H9 (cell line): ENCODE data around the gene TMEM79. TPM values are rescaled to one million over a fixed set of nuclear protein-coding genes. Genes with fewer than 3 reads are reported as not detected.

Source experiments
- DNase-seq: peaks from one replicate; pipeline ENCODE4 v3.0.0-alpha.2; 2017
- H2AFZ ChIP-seq: one replicate; pipeline ENCODE4 v1.6.1; 2013; ENCODE audit warnings: mild to moderate bottlenecking, low read length, control low read depth, moderate library complexity
- H2AK5ac ChIP-seq: 2 replicates; pipeline ENCODE4 v1.6.1; 2013; ENCODE audit warnings: low read length, control low read depth, mixed read lengths; ENCODE audit not compliant: insufficient read length
- H2BK120ac ChIP-seq: one replicate; pipeline ENCODE4 v1.6.1; 2013; ENCODE audit warnings: low read depth, mild to moderate bottlenecking, low read length, control low read depth, inconsistent platforms; ENCODE audit not compliant: poor library complexity, severe bottlenecking
- H2BK12ac ChIP-seq: 2 replicates; pipeline ENCODE4 v1.6.1; 2013; ENCODE audit warnings: low read length, control low read depth, mixed read lengths, low read depth; ENCODE audit not compliant: insufficient read length
- H2BK15ac ChIP-seq: 2 replicates; pipeline ENCODE4 v1.6.1; 2013; ENCODE audit warnings: low read depth, low read length, control low read depth
- H2BK20ac ChIP-seq: one replicate; pipeline ENCODE4 v1.6.1; 2013; ENCODE audit warnings: low read depth, mild to moderate bottlenecking, low read length, control low read depth, inconsistent platforms; ENCODE audit not compliant: poor library complexity, severe bottlenecking
- H2BK5ac ChIP-seq: 2 replicates; pipeline ENCODE4 v1.6.1; 2013; ENCODE audit warnings: low read length, control low read depth, mixed read lengths; ENCODE audit not compliant: insufficient read length
- H3K14ac ChIP-seq: 2 replicates; pipeline ENCODE4 v1.6.1; 2013; ENCODE audit warnings: low read length, control low read depth; ENCODE audit not compliant: insufficient read depth
- H3K18ac ChIP-seq: 2 replicates; pipeline ENCODE4 v1.6.1; 2013; ENCODE audit warnings: low read depth, mild to moderate bottlenecking, mixed read lengths, low read length, control low read depth; ENCODE audit not compliant: insufficient read length
- H3K23ac ChIP-seq: 2 replicates; pipeline ENCODE4 v1.6.1; 2013; ENCODE audit warnings: low read length, control low read depth, mixed read lengths, low read depth; ENCODE audit not compliant: insufficient read length
- H3K23me2 ChIP-seq: 2 replicates; pipeline ENCODE4 v1.6.1; 2013; ENCODE audit warnings: low read depth, mild to moderate bottlenecking, mixed read lengths, low read length, control low read depth; ENCODE audit not compliant: insufficient read length, poor library complexity, severe bottlenecking
- H3K27ac ChIP-seq: 2 replicates; pipeline ENCODE4 v1.5.1; 2013; ENCODE audit warnings: low read length, control low read depth, mixed read lengths, low read depth; ENCODE audit not compliant: insufficient read length
- H3K27me3 ChIP-seq: 2 replicates; pipeline ENCODE4 v1.6.1; 2013; ENCODE audit warnings: low read length, control low read depth, inconsistent platforms; ENCODE audit not compliant: insufficient read depth
- H3K4ac ChIP-seq: 2 replicates; pipeline ENCODE4 v1.6.1; 2013; ENCODE audit warnings: low read depth, mild to moderate bottlenecking, control low read depth, inconsistent platforms, low read length, moderate library complexity
- H3K4me1 ChIP-seq: 2 replicates; pipeline ENCODE4 v1.6.1; 2013; ENCODE audit warnings: low read length, control low read depth, inconsistent platforms; ENCODE audit not compliant: insufficient read depth
- H3K4me2 ChIP-seq: 2 replicates; pipeline ENCODE4 v1.6.1; 2013; ENCODE audit warnings: low read length, control low read depth, mixed read lengths; ENCODE audit not compliant: insufficient read length, insufficient read depth
- H3K56ac ChIP-seq: 2 replicates; pipeline ENCODE4 v1.6.1; 2013; ENCODE audit warnings: low read depth, mild to moderate bottlenecking, mixed read lengths, low read length, control low read depth; ENCODE audit not compliant: insufficient read length
- H3K79me1 ChIP-seq: 2 replicates; pipeline ENCODE4 v1.6.1; 2013; ENCODE audit warnings: low read depth, mild to moderate bottlenecking, moderate library complexity, low read length, control low read depth, inconsistent platforms; ENCODE audit not compliant: insufficient read depth, poor library complexity, severe bottlenecking
- H3K79me2 ChIP-seq: 2 replicates; pipeline ENCODE4 v1.6.1; 2013; ENCODE audit warnings: low read length, control low read depth, inconsistent platforms; ENCODE audit not compliant: insufficient read depth
- H3K9ac ChIP-seq: 2 replicates; pipeline ENCODE4 v1.6.1; 2013; ENCODE audit warnings: low read length, control low read depth, mixed read lengths; ENCODE audit not compliant: insufficient read length; ENCODE audit errors: extremely low read depth
- H3K9me3 ChIP-seq: one replicate; pipeline ENCODE4 v1.6.1; 2013; ENCODE audit warnings: low read depth, low read length, inconsistent platforms; ENCODE audit not compliant: control insufficient read depth
- H3T11ph ChIP-seq: one replicate; pipeline ENCODE4 v1.6.1; 2013; ENCODE audit warnings: mild to moderate bottlenecking, low read length, control low read depth, inconsistent platforms
- H4K20me1 ChIP-seq: one replicate; pipeline ENCODE4 v1.6.1; 2013; ENCODE audit not compliant: control insufficient read depth, insufficient read length, insufficient read depth
- H4K5ac ChIP-seq: 2 replicates; pipeline ENCODE4 v1.6.1; 2013; ENCODE audit warnings: low read depth, mild to moderate bottlenecking, mixed read lengths, low read length, control low read depth; ENCODE audit not compliant: insufficient read length
- H4K8ac ChIP-seq: replicated peaks from 2 replicates; pipeline ENCODE4 v1.6.1; 2013; ENCODE audit warnings: low read length, control low read depth, mixed read lengths, low read depth; ENCODE audit not compliant: insufficient read length
- H4K91ac ChIP-seq: 2 replicates; pipeline ENCODE4 v1.6.1; 2013; ENCODE audit warnings: low read depth, mild to moderate bottlenecking, moderate library complexity, mixed read lengths, low read length, control low read depth; ENCODE audit not compliant: insufficient read length
- H3K27ac Mint-ChIP-seq, 3 experiments: 2 replicates in 2 of 3; 3 replicates in 1 of 3; pipeline ENCODE4 v1.8.0; 2020 to 2021; ENCODE audit warnings: mixed read lengths in 3 of 3, mild to moderate bottlenecking in 1 of 3, moderate library complexity in 1 of 3
- H3K27me3 Mint-ChIP-seq: 2 replicates; pipeline ENCODE4 v1.8.0; 2021; ENCODE audit warnings: low read depth, mild to moderate bottlenecking, moderate library complexity, mixed read lengths
- H3K36me3 Mint-ChIP-seq, 3 experiments: 2 replicates in 2 of 3; 3 replicates in 1 of 3; pipeline ENCODE4 v1.8.0; 2020 to 2021; ENCODE audit warnings: low read depth in 3 of 3, mixed read lengths in 3 of 3; ENCODE audit not compliant: insufficient read depth in 1 of 3
- H3K4me1 Mint-ChIP-seq, 2 experiments: 2 replicates each; pipeline ENCODE4 v1.8.0; 2020; ENCODE audit warnings: mixed read lengths in 2 of 2
- H3K4me3 Mint-ChIP-seq, 2 experiments: 2 replicates in 1 of 2; 3 replicates in 1 of 2; pipeline ENCODE4 v1.8.0; 2020 to 2021; ENCODE audit warnings: mild to moderate bottlenecking in 2 of 2, mixed read lengths in 2 of 2, moderate library complexity in 1 of 2
- H3K9me3 Mint-ChIP-seq, 2 experiments: 2 replicates in 1 of 2; 3 replicates in 1 of 2; pipeline ENCODE4 v1.8.0; 2020; ENCODE audit warnings: mild to moderate bottlenecking in 2 of 2, mixed read lengths in 2 of 2, moderate library complexity in 1 of 2
- WGBS: extraction: QIAGEN DNeasy Blood & Tissue Kit; methylation state at CpG from one replicate; pipeline ENCODE4 v1.1.7; 2013; ENCODE audit warnings: missing lambda C conversion rate, low lambda C conversion rate, mixed read lengths; ENCODE audit not compliant: insufficient read length; ENCODE audit errors: extremely low coverage; 5-methylcytosine and 5-hydroxymethylcytosine counted together
- total RNA-seq: library from RNA; stranded (reverse); gene quantifications from 2 replicates; pipeline ENCODE4 v1.2.1, GENCODE V29; 2021
- TF ChIP-seq, protein P1 (sequence below): fragments of 200-600 bp; sonication (generic); conservative IDR thresholded peaks from 3 replicates; pipeline ENCODE4 v1.8.0; 2021; ENCODE audit warnings: antibody characterized with exemption, mild to moderate bottlenecking

The TMEM79 gene
- total RNA-seq, 1 experiment from 2014 or later: 2.6 TPM

DNA sequence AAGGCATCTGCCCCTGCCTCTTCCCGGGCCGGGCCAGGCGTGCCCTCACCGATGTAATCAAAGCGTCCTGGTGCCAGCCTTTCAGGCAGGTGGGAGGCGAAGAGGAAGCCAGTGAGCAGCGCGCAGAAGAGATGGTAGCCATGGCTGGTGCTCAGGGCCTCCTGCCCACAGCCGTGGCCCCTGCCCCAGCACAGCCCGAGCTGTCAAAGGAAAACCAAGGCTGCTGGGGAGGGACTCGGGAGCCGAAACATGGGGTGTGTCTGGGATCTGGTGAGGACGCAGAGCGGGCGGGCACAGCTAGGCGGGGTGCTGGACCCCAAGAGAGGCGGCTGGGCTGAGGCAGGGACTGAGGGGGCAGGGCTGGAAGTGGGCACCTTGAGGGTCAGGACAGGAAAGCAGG, 39.4 kb upstream of the TMEM79 start:
- TF ChIP-seq, protein P1, sequence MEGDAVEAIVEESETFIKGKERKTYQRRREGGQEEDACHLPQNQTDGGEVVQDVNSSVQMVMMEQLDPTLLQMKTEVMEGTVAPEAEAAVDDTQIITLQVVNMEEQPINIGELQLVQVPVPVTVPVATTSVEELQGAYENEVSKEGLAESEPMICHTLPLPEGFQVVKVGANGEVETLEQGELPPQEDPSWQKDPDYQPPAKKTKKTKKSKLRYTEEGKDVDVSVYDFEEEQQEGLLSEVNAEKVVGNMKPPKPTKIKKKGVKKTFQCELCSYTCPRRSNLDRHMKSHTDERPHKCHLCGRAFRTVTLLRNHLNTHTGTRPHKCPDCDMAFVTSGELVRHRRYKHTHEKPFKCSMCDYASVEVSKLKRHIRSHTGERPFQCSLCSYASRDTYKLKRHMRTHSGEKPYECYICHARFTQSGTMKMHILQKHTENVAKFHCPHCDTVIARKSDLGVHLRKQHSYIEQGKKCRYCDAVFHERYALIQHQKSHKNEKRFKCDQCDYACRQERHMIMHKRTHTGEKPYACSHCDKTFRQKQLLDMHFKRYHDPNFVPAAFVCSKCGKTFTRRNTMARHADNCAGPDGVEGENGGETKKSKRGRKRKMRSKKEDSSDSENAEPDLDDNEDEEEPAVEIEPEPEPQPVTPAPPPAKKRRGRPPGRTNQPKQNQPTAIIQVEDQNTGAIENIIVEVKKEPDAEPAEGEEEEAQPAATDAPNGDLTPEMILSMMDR: no peak
- no peak overlapping the region for H3K23ac ChIP-seq
- peaks cover 4% of the 10 kb centered on the region; the same call in 1 of the 2 replicates for H3K27me3 Mint-ChIP-seq
- H2BK20ac ChIP-seq: no peak overlapping the region
- no peak overlapping the region for H2AFZ ChIP-seq
- peaks cover 2% of the 10 kb centered on the region; the same call in 1 of the 2 replicates for H3K4me1 ChIP-seq
- H2BK120ac ChIP-seq: no peak overlapping the region
- H2BK5ac ChIP-seq: no peak overlapping the region
- no peak overlapping the region for H4K91ac ChIP-seq
- WGBS: no CpG with 5 or more reads among the region's 17 CpGs
- H3K56ac ChIP-seq: no peak overlapping the region
- no peaks in the 10 kb centered on the region for H3K27me3 ChIP-seq
- H2BK15ac ChIP-seq: no peak overlapping the region
- DNase-seq: no peak
- H3T11ph ChIP-seq: no peak overlapping the region
- H3K9me3 ChIP-seq: no peaks in the 10 kb centered on the region
- peaks cover 3% of the 10 kb centered on the region for H3K23me2 ChIP-seq
- H4K20me1 ChIP-seq: no peaks in the 10 kb centered on the region
- no peak overlapping the region for H3K4ac ChIP-seq
- peak overlapping the region; percentile 71 to 86 (median 85); a peak in 5 of 7 replicates for H3K27ac Mint-ChIP-seq
- H4K5ac ChIP-seq: no peak overlapping the region
- H3K79me1 ChIP-seq: no peaks in the 10 kb centered on the region
- peaks cover 5 to 20% (median 12%) of the 10 kb centered on the region in 3 experiments; a peak in 5 of 7 replicates for H3K36me3 Mint-ChIP-seq
- no peaks in the 10 kb centered on the region for H3K9me3 Mint-ChIP-seq
- H3K4me1 Mint-ChIP-seq: peaks cover 17 to 22% of the 10 kb centered on the region in 2 experiments
- H2AK5ac ChIP-seq: no peak overlapping the region
- H3K18ac ChIP-seq: no peak overlapping the region
- no peak overlapping the region for H3K27ac ChIP-seq
- no peak overlapping the region for H4K8ac ChIP-seq
- H3K4me3 Mint-ChIP-seq: no peak overlapping the region; a peak in 1 of 5 replicates
- H3K4me2 ChIP-seq: no peak overlapping the region
- no peak overlapping the region for H3K9ac ChIP-seq
- no peaks in the 10 kb centered on the region for H3K79me2 ChIP-seq
- no peak overlapping the region; the same call in 1 of the 2 replicates for H3K14ac ChIP-seq
- no peak overlapping the region for H2BK12ac ChIP-seq
